GM23338 (cell line): ENCODE data around the gene HTR1E.

Experiments used
- CTCF ChIP-seq, 2 experiments: fragments of 200-600 bp in 1 of 2; sonication (generic) in 1 of 2; conservative IDR thresholded peaks; 2 replicates each; pipeline versions ENCODE4 v1.5.1 to v1.6.1; 2016 to 2017; ENCODE audit warnings: antibody characterized with exemption in 2 of 2, low read depth in 2 of 2, mild to moderate bottlenecking in 2 of 2, moderate library complexity in 1 of 2
- EZH2 ChIP-seq: fragments of 200-600 bp; sonication (generic); IDR thresholded peaks from one replicate; pipeline ENCODE4 v1.8.0; 2017; ENCODE audit warnings: antibody characterized with exemption, mild to moderate bottlenecking, low read depth; ENCODE audit not compliant: unreplicated experiment
- POLR2AphosphoS5 ChIP-seq: IDR thresholded peaks from 2 replicates; pipeline ENCODE4 v1.6.1; 2016; ENCODE audit warnings: antibody characterized with exemption, low read depth
- TF ChIP-seq, protein P1 (sequence below): IDR thresholded peaks from one replicate; pipeline ENCODE4 v1.6.1; 2018; ENCODE audit warnings: antibody characterized with exemption; ENCODE audit not compliant: unreplicated experiment

- TF ChIP-seq CTCF (conservative IDR thresholded peaks at IDR 0.05; ENCODE audit: low read depth in 2 of 2) (no peak), POLR2AphosphoS5 (no peak), EZH2 (no peak)
- TF ChIP-seq, protein P1, sequence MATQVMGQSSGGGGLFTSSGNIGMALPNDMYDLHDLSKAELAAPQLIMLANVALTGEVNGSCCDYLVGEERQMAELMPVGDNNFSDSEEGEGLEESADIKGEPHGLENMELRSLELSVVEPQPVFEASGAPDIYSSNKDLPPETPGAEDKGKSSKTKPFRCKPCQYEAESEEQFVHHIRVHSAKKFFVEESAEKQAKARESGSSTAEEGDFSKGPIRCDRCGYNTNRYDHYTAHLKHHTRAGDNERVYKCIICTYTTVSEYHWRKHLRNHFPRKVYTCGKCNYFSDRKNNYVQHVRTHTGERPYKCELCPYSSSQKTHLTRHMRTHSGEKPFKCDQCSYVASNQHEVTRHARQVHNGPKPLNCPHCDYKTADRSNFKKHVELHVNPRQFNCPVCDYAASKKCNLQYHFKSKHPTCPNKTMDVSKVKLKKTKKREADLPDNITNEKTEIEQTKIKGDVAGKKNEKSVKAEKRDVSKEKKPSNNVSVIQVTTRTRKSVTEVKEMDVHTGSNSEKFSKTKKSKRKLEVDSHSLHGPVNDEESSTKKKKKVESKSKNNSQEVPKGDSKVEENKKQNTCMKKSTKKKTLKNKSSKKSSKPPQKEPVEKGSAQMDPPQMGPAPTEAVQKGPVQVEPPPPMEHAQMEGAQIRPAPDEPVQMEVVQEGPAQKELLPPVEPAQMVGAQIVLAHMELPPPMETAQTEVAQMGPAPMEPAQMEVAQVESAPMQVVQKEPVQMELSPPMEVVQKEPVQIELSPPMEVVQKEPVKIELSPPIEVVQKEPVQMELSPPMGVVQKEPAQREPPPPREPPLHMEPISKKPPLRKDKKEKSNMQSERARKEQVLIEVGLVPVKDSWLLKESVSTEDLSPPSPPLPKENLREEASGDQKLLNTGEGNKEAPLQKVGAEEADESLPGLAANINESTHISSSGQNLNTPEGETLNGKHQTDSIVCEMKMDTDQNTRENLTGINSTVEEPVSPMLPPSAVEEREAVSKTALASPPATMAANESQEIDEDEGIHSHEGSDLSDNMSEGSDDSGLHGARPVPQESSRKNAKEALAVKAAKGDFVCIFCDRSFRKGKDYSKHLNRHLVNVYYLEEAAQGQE, result no peak
Observed at GRCh38 chr6:86949771-86950170, 12.4 kb downstream of the HTR1E start.
